ENCODE measurements around the gene GXYLT2.

DNA sequence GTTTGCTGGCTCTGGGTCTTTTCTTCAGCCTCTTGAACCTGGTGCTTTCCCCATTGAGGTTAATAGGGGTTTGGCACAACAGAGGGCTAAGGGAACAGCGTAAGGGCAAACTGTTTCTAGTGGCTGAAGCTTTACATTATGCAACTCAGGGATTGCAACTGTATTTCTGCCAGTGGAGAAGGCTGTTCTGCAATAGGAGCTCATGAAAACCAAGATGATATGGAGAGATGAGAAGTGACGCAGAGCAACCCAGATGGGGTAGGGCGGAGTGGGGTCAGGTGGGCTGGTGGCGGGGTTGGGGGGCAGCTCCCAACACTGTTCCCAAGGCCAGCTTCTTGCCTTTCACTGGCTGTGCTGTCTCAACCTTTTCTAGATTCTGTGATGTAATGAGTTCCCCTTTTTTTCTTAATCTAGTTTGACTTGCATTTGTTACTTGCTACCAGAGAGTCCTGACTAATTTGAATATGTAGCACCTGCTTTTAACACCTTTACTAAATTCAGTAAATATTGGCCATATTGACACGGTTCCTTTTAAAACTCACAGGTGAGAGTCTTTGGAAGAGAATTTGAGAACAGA, 7.2 kb downstream of the GXYLT2 start:
- TF ChIP-seq, protein P1, sequence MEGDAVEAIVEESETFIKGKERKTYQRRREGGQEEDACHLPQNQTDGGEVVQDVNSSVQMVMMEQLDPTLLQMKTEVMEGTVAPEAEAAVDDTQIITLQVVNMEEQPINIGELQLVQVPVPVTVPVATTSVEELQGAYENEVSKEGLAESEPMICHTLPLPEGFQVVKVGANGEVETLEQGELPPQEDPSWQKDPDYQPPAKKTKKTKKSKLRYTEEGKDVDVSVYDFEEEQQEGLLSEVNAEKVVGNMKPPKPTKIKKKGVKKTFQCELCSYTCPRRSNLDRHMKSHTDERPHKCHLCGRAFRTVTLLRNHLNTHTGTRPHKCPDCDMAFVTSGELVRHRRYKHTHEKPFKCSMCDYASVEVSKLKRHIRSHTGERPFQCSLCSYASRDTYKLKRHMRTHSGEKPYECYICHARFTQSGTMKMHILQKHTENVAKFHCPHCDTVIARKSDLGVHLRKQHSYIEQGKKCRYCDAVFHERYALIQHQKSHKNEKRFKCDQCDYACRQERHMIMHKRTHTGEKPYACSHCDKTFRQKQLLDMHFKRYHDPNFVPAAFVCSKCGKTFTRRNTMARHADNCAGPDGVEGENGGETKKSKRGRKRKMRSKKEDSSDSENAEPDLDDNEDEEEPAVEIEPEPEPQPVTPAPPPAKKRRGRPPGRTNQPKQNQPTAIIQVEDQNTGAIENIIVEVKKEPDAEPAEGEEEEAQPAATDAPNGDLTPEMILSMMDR (IDR thresholded peaks at IDR 0.05), result no peak
- TF ChIP-seq POLR2AphosphoS5 (IDR thresholded peaks at IDR 0.05; ENCODE audit: low read depth, low read length), result no peak
